Aorta (tissue), 5 donors: ENCODE data around the gene ZNF804A. TPM values are rescaled to one million over a fixed set of nuclear protein-coding genes. Genes with fewer than 3 reads are reported as not detected.
"Not testable (repeated sequence)": the region's sequence is repeated elsewhere in the genome, so short reads cannot be mapped to it uniquely, and the experiment has no call there.

Experiments used
- ATAC-seq: fragments of 200-7000 bp; cut with Tn5 transposase; one replicate; pipeline ENCODE4 v1.9.1; 2022; ENCODE audit warnings: moderate library complexity; ENCODE audit not compliant: low FRiP score
- DNase-seq, 2 donors: peaks; one replicate each; pipeline ENCODE4 v3.0.0-alpha.2; 2020
- H3K27ac ChIP-seq, 2 donors: one replicate each; pipeline ENCODE4 v1.5.1; 2013; ENCODE audit warnings: low read length in 2 of 2, mild to moderate bottlenecking in 2 of 2, moderate library complexity in 2 of 2, control low read depth in 1 of 2, inconsistent platforms in 1 of 2, low read depth in 1 of 2
- H3K27me3 ChIP-seq, 2 donors: one replicate each; pipeline ENCODE4 v1.6.1; 2013; ENCODE audit warnings: control low read depth in 1 of 2, low read length in 1 of 2, mild to moderate bottlenecking in 1 of 2, moderate library complexity in 1 of 2; ENCODE audit not compliant: insufficient read depth in 2 of 2, control insufficient read depth in 1 of 2
- H3K36me3 ChIP-seq, 2 donors: one replicate each; pipeline ENCODE4 v1.6.1; 2013; ENCODE audit warnings: control low read depth in 1 of 2, low read length in 1 of 2, mild to moderate bottlenecking in 1 of 2; ENCODE audit not compliant: insufficient read depth in 2 of 2, control insufficient read depth in 1 of 2
- H3K4me1 ChIP-seq, 2 donors: one replicate each; pipeline ENCODE4 v1.6.1; 2013; ENCODE audit warnings: low read length in 2 of 2, control low read depth in 1 of 2, mild to moderate bottlenecking in 1 of 2, moderate library complexity in 1 of 2; ENCODE audit not compliant: insufficient read depth in 2 of 2, control insufficient read depth in 1 of 2
- H3K4me3 ChIP-seq, 2 donors: one replicate each; pipeline ENCODE4 v1.5.1; 2013; ENCODE audit warnings: low read length in 2 of 2, control low read depth in 1 of 2, mild to moderate bottlenecking in 1 of 2
- H3K9me3 ChIP-seq: one replicate; pipeline ENCODE4 v1.6.1; 2013; ENCODE audit warnings: mild to moderate bottlenecking, low read length; ENCODE audit not compliant: control insufficient read depth
- WGBS, 2 donors: extraction: QIAGEN DNeasy Blood & Tissue Kit; methylation state at CpG; one replicate each; pipeline ENCODE4 v1.1.7; 2013; 5-methylcytosine and 5-hydroxymethylcytosine counted together
- intact Hi-C, 2 donors: fragments of 100-400 bp; cut with DNase I; formaldehyde crosslinking; loops; one replicate each; pipeline versions ENCODE4 v1.14.2 to v1.15.0; 2022
- polyA plus RNA-seq, 2 donors: library from polyadenylated mRNA; stranded (reverse); fragments of 200-250 nt; gene quantifications; one replicate each; pipeline ENCODE4 v1.2.3, GENCODE V29; 2013
- total RNA-seq, 2 donors: library from RNA; stranded (reverse); fragmentation: NEBNext Ultra II Directional; extraction: Animal tissue kit (Norgen Biotek cat#: 25700); gene quantifications; one replicate each; pipeline ENCODE4 v1.2.1, GENCODE V29; 2021
- donor health status: healthy with polysubstance abuse.
- donor health status: Bipolar disorder and iron deficiency.
- donor health status: DM: no; HTN: no; CAD: no.
- donor health status: DM: no; HTN: no; CAD: no.
- donor health status: DM: yes; HTN: yes; CAD: no.

ZNF804A gene
- total and polyA plus RNA-seq, 4 donors, result 0.23 to 0.33 TPM; not detected in 2

DNA sequence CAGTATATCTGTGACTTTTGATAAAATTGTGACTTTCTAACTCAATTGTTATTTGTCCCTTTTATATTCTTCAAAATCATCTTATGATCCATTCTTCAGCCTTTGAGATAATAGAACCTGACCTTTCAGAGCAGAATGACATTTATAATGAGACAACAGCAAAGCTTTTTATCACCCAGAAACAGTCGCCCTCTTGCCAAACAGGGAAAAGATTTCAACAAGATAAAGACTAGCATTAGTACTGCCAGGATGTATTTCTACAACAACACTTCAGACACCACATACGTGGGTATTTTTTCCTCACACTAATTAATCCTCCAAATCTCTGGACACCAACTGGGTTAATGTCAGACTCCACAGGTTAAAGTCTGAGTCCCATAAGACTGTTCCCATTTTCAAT is 249.0 kb downstream of the ZNF804A start:
- Histone ChIP-seq H3K27ac (no peak overlapping the region), H3K4me3 (no peak overlapping the region), H3K9me3 (no peaks in the 10 kb centered on the region), H3K4me1 (no peaks in the 10 kb centered on the region), H3K36me3 (no peaks in the 10 kb centered on the region), H3K27me3 (no peaks in the 10 kb centered on the region)
- 24 to 35% methylated on average over 2 of the region's 2 CpGs for WGBS, 2 donors
- intact Hi-C loops, result no loop called here
- ATAC-seq, result no peak
- no peak for DNase-seq

DNA sequence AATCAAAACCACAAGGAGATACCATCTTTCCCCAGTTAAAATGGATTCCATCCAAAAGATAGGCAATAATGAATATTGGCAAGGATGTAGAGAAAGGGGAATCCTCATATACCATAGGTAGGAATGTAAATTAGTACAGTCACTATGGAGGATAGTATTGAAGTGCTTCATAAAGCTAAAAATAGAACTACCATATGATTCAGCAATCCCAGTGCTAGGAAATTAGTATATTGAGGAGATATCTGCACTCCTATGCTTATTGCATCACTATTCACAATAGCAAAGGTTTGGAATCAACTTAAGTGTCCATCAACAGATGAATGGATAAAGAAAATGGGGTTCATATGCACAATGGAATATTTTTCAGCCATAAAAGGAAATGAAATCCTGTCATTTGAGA is 251.2 kb downstream of the ZNF804A start:
- no peak for ATAC-seq
- intact Hi-C loops, result no loop called here
- Histone ChIP-seq H3K9me3 (no peaks in the 10 kb centered on the region), H3K27ac (no peak overlapping the region), H3K4me1 (no peaks in the 10 kb centered on the region), H3K27me3 (no peaks in the 10 kb centered on the region), H3K4me3 (no peak overlapping the region), H3K36me3 (no peaks in the 10 kb centered on the region)
- no peak for DNase-seq

- DNase-seq (no peak), ATAC-seq (no peak)
- Histone ChIP-seq H3K27me3 (no peaks in the 10 kb centered on the region), H3K4me1 (no peaks in the 10 kb centered on the region), H3K4me3 (no peak overlapping the region), H3K27ac (no peak overlapping the region), H3K36me3 (no peaks in the 10 kb centered on the region), H3K9me3 (no peaks in the 10 kb centered on the region)
- WGBS, 2 donors, result 79 to 80% methylated on average over 1 of the region's 1 CpG
- intact Hi-C loops, result no loop called here
Measured at GRCh38 chr2:184851576-184851975, 253.2 kb downstream of the ZNF804A start.

DNA sequence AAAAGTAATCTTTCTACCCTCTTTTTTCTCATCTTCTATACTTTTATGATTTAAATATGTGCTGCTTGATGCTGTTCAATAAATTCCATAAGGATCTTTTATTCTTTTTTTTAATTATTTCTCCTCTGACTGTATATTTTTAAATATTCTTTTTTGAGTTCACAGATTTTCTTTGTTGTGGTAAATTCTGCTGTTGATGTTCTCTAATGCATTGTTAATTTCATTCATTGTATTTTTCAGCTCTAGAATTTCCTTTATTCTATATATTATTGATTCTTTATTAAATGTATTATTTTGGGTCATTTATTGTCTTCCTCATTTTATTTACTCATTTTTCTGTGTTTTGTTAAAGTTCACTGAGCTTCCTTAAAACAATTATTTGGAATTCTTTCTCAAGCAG is 260.9 kb downstream of the ZNF804A start:
- no peak for DNase-seq
- H3K27ac ChIP-seq, result no peak overlapping the region
- no peak for ATAC-seq
- H3K4me3 ChIP-seq, result no peak overlapping the region
- H3K36me3 ChIP-seq, result no peaks in the 10 kb centered on the region
- intact Hi-C loops, result no loop called here
- H3K9me3 ChIP-seq, result no peaks in the 10 kb centered on the region
- no peaks in the 10 kb centered on the region for H3K4me1 ChIP-seq
- H3K27me3 ChIP-seq, result no peaks in the 10 kb centered on the region

- intact Hi-C loops, result no loop called here
- H3K36me3 ChIP-seq, result no peaks in the 10 kb centered on the region
- DNase-seq (no peak), ATAC-seq (peak; percentile 19)
- no peak overlapping the region for H3K27ac ChIP-seq
- no peaks in the 10 kb centered on the region for H3K27me3 ChIP-seq
- H3K9me3 ChIP-seq, result no peaks in the 10 kb centered on the region
- WGBS, 2 donors, result 85 to 94% methylated on average over 2 of the region's 2 CpGs
- no peaks in the 10 kb centered on the region for H3K4me1 ChIP-seq
- no peak overlapping the region for H3K4me3 ChIP-seq
Measured at GRCh38 chr2:184860744-184861143, 262.4 kb downstream of the ZNF804A start.

DNA sequence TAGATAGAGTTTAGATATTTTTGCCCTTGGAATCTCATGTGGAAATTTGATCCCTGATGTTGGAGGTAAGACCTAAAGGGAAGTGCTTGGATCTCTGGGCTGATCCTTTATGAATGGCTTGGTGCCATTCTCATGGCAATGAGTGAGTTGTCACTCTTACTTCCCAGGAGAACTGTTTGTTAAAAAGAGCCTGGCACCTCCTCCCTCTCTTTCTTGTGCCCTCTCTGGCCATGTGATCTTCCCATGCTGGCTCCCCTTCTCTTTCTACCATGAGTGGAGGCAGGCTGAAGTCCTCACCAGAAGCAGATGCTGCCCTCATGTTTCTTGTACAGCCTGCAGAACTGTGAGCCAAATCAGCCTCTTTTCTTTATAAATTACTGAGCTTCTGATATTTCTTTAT is 276.9 kb downstream of the ZNF804A start:
- ATAC-seq (no peak), DNase-seq (no peak)
- no peaks in the 10 kb centered on the region for H3K27me3 ChIP-seq
- H3K4me3 ChIP-seq, result no peak overlapping the region
- H3K4me1 ChIP-seq, result no peaks in the 10 kb centered on the region
- H3K36me3 ChIP-seq, result no peaks in the 10 kb centered on the region
- no peak overlapping the region for H3K27ac ChIP-seq
- no peaks in the 10 kb centered on the region for H3K9me3 ChIP-seq
- intact Hi-C loops, result no loop called here

GRCh38 chr2:184875911-184876310 is 277.6 kb downstream of the ZNF804A start:
- no peak for ATAC-seq
- no peaks in the 10 kb centered on the region for H3K9me3 ChIP-seq
- intact Hi-C loops, result no loop called here
- H3K36me3 ChIP-seq, result no peaks in the 10 kb centered on the region
- no peaks in the 10 kb centered on the region for H3K4me1 ChIP-seq
- H3K27ac ChIP-seq, result no peak overlapping the region
- DNase-seq, result no peak
- H3K4me3 ChIP-seq, result no peak overlapping the region
- H3K27me3 ChIP-seq, result no peaks in the 10 kb centered on the region

- ATAC-seq, result no peak
- DNase-seq, result no peak
- H3K4me1 ChIP-seq, result no peaks in the 10 kb centered on the region
- no peaks in the 10 kb centered on the region for H3K27me3 ChIP-seq
- 75 to 88% methylated on average over 2 of the region's 2 CpGs for WGBS, 2 donors
- no peaks in the 10 kb centered on the region for H3K9me3 ChIP-seq
- no peak overlapping the region for H3K27ac ChIP-seq
- no peak overlapping the region for H3K4me3 ChIP-seq
- H3K36me3 ChIP-seq, result no peaks in the 10 kb centered on the region
- intact Hi-C loops, result no loop called here
Measured at GRCh38 chr2:184877909-184878308, 279.6 kb downstream of the ZNF804A start.

- DNase-seq, result no peak
- no peaks in the 10 kb centered on the region for H3K4me1 ChIP-seq
- 59 to 63% methylated on average over 1 of the region's 1 CpG for WGBS, 2 donors
- H3K4me3 ChIP-seq, result no peak overlapping the region
- intact Hi-C loops, result no loop called here
- H3K9me3 ChIP-seq, result no peaks in the 10 kb centered on the region
- ATAC-seq, result no peak
- no peak overlapping the region for H3K27ac ChIP-seq
- H3K27me3 ChIP-seq, result no peaks in the 10 kb centered on the region
- H3K36me3 ChIP-seq, result no peaks in the 10 kb centered on the region
Measured at GRCh38 chr2:184879671-184880070, 281.3 kb downstream of the ZNF804A start.

DNA sequence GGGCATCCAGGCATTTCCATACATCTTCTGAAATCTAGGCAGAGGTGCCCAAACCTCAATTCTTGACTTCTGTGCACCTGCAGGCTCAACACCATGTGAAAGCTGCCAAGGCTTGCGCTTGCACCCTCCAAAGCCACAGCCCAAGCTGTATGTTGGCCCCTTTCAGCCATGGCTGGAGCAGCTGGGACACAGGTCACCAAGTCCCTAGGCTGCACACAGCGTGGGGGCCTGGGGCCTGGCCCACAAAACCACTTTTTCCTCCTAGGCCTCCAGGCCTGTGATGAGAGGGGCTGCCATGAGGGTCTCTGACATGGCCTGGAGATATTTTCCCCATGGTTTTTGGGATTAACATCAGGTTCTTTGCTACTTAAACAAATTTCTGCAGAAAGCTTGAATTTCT is 288.3 kb downstream of the ZNF804A start:
- H3K27ac ChIP-seq, ATAC-seq, H3K9me3 ChIP-seq, intact Hi-C loops, H3K27me3 ChIP-seq, H3K36me3 ChIP-seq, DNase-seq, H3K4me1 ChIP-seq, H3K4me3 ChIP-seq: not testable (repeated sequence)
- WGBS, 2 donors, result 81 to 87% methylated on average over 2 of the region's 2 CpGs
